GM12878 (cell line): ENCODE data around the gene PLPP7. TPM values are rescaled to one million over a fixed set of nuclear protein-coding genes. Genes with fewer than 3 reads are reported as not detected.

Experiments used
- ATAC-seq: fragments of 200-7000 bp; cut with Tn5 transposase; 3 replicates; pipeline ENCODE4 v1.9.1; 2020; ENCODE audit warnings: mild to moderate bottlenecking, moderate library complexity
- BruUV-seq: library from RNA; stranded (reverse); fragments of 400-500 nt; replicated peaks from 2 replicates; lab custom pipeline; 2021; lab: Mats Ljungman, UMichigan
- CTCF ChIA-PET: fragments of 300-600 bp; sonication (Branson Sonifier 250); formaldehyde crosslinking; extraction: SDS; loops from one replicate; lab custom pipeline; 2021; ENCODE audit warnings: inconsistent platforms; lab: Yijun Ruan, JAX
- POLR2A ChIA-PET: fragments of 350-600 bp; formaldehyde crosslinking; extraction: SDS; loops from one replicate; lab custom pipeline; 2021; ENCODE audit warnings: inconsistent platforms; lab: Charles Lee
- RAD21 ChIA-PET: fragments of 300-600 bp; sonication (Branson Sonifier 250); formaldehyde crosslinking; loops from one replicate; lab custom pipeline; 2023; ENCODE audit warnings: antibody characterized with exemption; ENCODE audit not compliant: unreplicated experiment; lab: Charles Lee
- SMC1A ChIA-PET: fragments of 300-600 bp; sonication (Branson Sonifier 250); formaldehyde crosslinking; loops from one replicate; lab custom pipeline; 2023; ENCODE audit not compliant: unreplicated experiment, uncharacterized antibody; lab: Charles Lee
- DNase-seq: peaks from one replicate; pipeline ENCODE4 v3.0.0-alpha.2; 2011; ENCODE audit warnings: low read depth, low spot score
- FAIRE-seq: peaks from 3 replicates; lab custom pipeline; 2011; peaks lifted over from hg19 to GRCh38; lab: Jason Lieb, UNC
- H2AFZ ChIP-seq: 2 replicates; pipeline ENCODE4 v1.6.0; 2011; ENCODE audit warnings: low read depth, low read length, control low read depth; ENCODE audit not compliant: control insufficient read depth
- H3K27ac ChIP-seq: 2 replicates; pipeline ENCODE4 v1.5.1; 2011; ENCODE audit warnings: control low read depth; ENCODE audit not compliant: control insufficient read depth, insufficient read depth
- H3K27me3 ChIP-seq, 2 experiments: replicated peaks in 1 of 2; 2 replicates each; pipeline versions ENCODE4 v1.6.0 to v1.6.1; 2011; ENCODE audit warnings: low read length in 1 of 2; ENCODE audit not compliant: control insufficient read depth in 2 of 2, insufficient read depth in 2 of 2
- H3K36me3 ChIP-seq, 2 experiments: 2 replicates each; pipeline ENCODE4 v1.5.1; 2011; ENCODE audit warnings: low read length in 1 of 2; ENCODE audit not compliant: control insufficient read depth in 2 of 2, insufficient read depth in 2 of 2
- H3K4me1 ChIP-seq: 2 replicates; pipeline ENCODE4 v1.6.1; 2011; ENCODE audit warnings: mild to moderate bottlenecking, low read length, moderate library complexity, mixed read lengths; ENCODE audit not compliant: control insufficient read depth, insufficient read depth
- H3K4me2 ChIP-seq: 2 replicates; pipeline ENCODE4 v1.6.0; 2011; ENCODE audit warnings: control low read depth; ENCODE audit not compliant: control insufficient read depth, insufficient read depth
- H3K4me3 ChIP-seq: fragments of 200-600 bp; sonication (generic); 2 replicates; pipeline ENCODE4 v1.5.1; 2016
- H3K79me2 ChIP-seq: 2 replicates; pipeline ENCODE4 v1.6.0; 2011; ENCODE audit warnings: low read length; ENCODE audit not compliant: control insufficient read depth, insufficient read depth
- H3K9ac ChIP-seq: 2 replicates; pipeline ENCODE4 v1.8.0; 2011; ENCODE audit warnings: low read length, control low read depth, mixed read lengths; ENCODE audit not compliant: control insufficient read depth, insufficient read depth
- H3K9me3 ChIP-seq: replicated peaks from 3 replicates; pipeline ENCODE4 v1.5.1; 2011; ENCODE audit warnings: mild to moderate bottlenecking, low read length; ENCODE audit not compliant: control insufficient read depth, insufficient read depth
- H4K20me1 ChIP-seq: 2 replicates; pipeline ENCODE4 v1.6.0; 2011; ENCODE audit not compliant: control insufficient read depth, insufficient read depth
- BMI1 ChIP-seq: fragments of 450-650 bp; IDR thresholded peaks from 2 replicates; pipeline ENCODE4 v1.6.1; 2016; ENCODE audit warnings: mild to moderate bottlenecking, moderate library complexity, borderline replicate concordance
- CBFB ChIP-seq: IDR thresholded peaks from 2 replicates; pipeline ENCODE4 v1.6.1; 2016; ENCODE audit warnings: antibody characterized with exemption, low read depth
- CBX3 ChIP-seq: fragments of 200-600 bp; sonication (generic); IDR thresholded peaks from 2 replicates; pipeline ENCODE4 v1.6.1; 2016; ENCODE audit warnings: low read depth, borderline replicate concordance
- EP300 ChIP-seq, 2 experiments: fragments of 150-350 bp in 1 of 2; IDR thresholded peaks; 2 replicates each; pipeline ENCODE4 v1.6.1; 2011 to 2012; ENCODE audit warnings: low read depth in 2 of 2, low read length in 2 of 2, borderline replicate concordance in 1 of 2, improper control_type of control experiment in 1 of 2, inconsistent platforms in 1 of 2; ENCODE audit not compliant: control insufficient read depth in 1 of 2
- FOXK2 ChIP-seq: fragments of 450-650 bp; IDR thresholded peaks from 2 replicates; pipeline ENCODE4 v1.6.1; 2017; ENCODE audit warnings: mild to moderate bottlenecking, moderate library complexity
- IKZF2 ChIP-seq, 2 experiments: fragments of 450-650 bp; IDR thresholded peaks; 2 replicates each; pipeline ENCODE4 v1.6.1; 2017; ENCODE audit warnings: mild to moderate bottlenecking in 2 of 2, moderate library complexity in 2 of 2
- NFYA ChIP-seq: IDR thresholded peaks from 2 replicates; pipeline ENCODE4 v1.6.1; 2011; ENCODE audit warnings: low read depth, mild to moderate bottlenecking, low read length, improper control_type of control experiment, borderline replicate concordance
- NR2C2 ChIP-seq: IDR thresholded peaks from 2 replicates; pipeline ENCODE4 v1.6.1; 2011; ENCODE audit warnings: borderline replicate concordance, low read depth; ENCODE audit not compliant: control insufficient read depth, insufficient read length
- NR2F1 ChIP-seq: fragments of 450-650 bp; conservative IDR thresholded peaks from 2 replicates; pipeline ENCODE4 v1.6.1; 2017; ENCODE audit warnings: mild to moderate bottlenecking
- PAX5 ChIP-seq: IDR thresholded peaks from 2 replicates; pipeline ENCODE4 v1.6.1; 2011; ENCODE audit warnings: low read depth, low read length, borderline replicate concordance
- POU2F2 ChIP-seq: IDR thresholded peaks from 3 replicates; pipeline ENCODE4 v1.6.1; 2011; ENCODE audit warnings: low read depth, mild to moderate bottlenecking, low read length, borderline replicate concordance
- RELA ChIP-seq: fragments of 450-650 bp; IDR thresholded peaks from 2 replicates; pipeline ENCODE4 v1.8.0; 2014; ENCODE audit warnings: borderline replicate concordance; ENCODE audit not compliant: partially characterized antibody
- SRF ChIP-seq, 2 experiments: IDR thresholded peaks; 2 replicates each; pipeline ENCODE4 v1.6.1; 2011; ENCODE audit warnings: low read depth in 2 of 2, low read length in 2 of 2, mild to moderate bottlenecking in 1 of 2, moderate library complexity in 1 of 2
- SUPT20H ChIP-seq: IDR thresholded peaks from 2 replicates; pipeline ENCODE4 v1.6.1; 2011; ENCODE audit warnings: low read depth, mild to moderate bottlenecking, low read length, moderate library complexity, borderline replicate concordance; ENCODE audit not compliant: control insufficient read depth
- YBX1 ChIP-seq: fragments of 450-650 bp; IDR thresholded peaks from 2 replicates; pipeline ENCODE4 v1.6.1; 2016; ENCODE audit warnings: antibody characterized with exemption
- WGBS: methylation state at CpG from one replicate; pipeline ENCODE4 v1.1.6; 2016; ENCODE audit warnings: low lambda C conversion rate; ENCODE audit not compliant: insufficient replicate concordance, insufficient coverage; ENCODE audit errors: missing lambda C conversion rate; 5-methylcytosine and 5-hydroxymethylcytosine counted together
- in situ Hi-C: fragments of 300-500 bp; cut with MboI; formaldehyde crosslinking; loops from 9 replicates; pipeline ENCODE4 v1.14.3; 2018; ENCODE audit warnings: mixed read lengths
- intact Hi-C: fragments of 100-400 bp; cut with micrococcal nuclease; formaldehyde crosslinking; loops from one replicate; pipeline ENCODE4 v1.14.2; 2022; ENCODE audit not compliant: unreplicated experiment
- polyA plus RNA-seq, 11 experiments: library from polyadenylated mRNA; depleted of rRNA in 4 of 11; unstranded in 6 of 11; stranded (reverse) in 5 of 11; fragments of >200 nt; fragmentation: Nextera tagmentation in 4 of 11; fragmentation: Illumina TruSeq in 1 of 11; extraction: Ambion mirVana in 4 of 11; extraction: Trizol in 1 of 11; gene quantifications; 1 replicate in 1 of 11; 2 replicates in 10 of 11; pipeline versions ENCODE4 v1.2.1 to v1.2.3, GENCODE V29; 2011 to 2016; ENCODE audit warnings: inconsistent platforms in 2 of 11, missing spikeins in 2 of 11, low read depth in 1 of 11
- total RNA-seq, 4 experiments: library from RNA; depleted of rRNA in 3 of 4; stranded (reverse); fragments of >200 nt in 3 of 4; fragmentation: Illumina TruSeq in 1 of 4; extraction: Trizol in 1 of 4; gene quantifications; 2 replicates each; pipeline versions ENCODE4 v1.2.1 to v1.2.3, GENCODE V29; 2013 to 2021
- TF ChIP-seq, protein P1 (sequence below): fragments of 450-650 bp; conservative IDR thresholded peaks from 2 replicates; pipeline ENCODE4 v1.6.1; 2017; ENCODE audit warnings: mild to moderate bottlenecking, moderate library complexity
- TF ChIP-seq, protein P2 (sequence below): fragments of 450-650 bp; IDR thresholded peaks from 2 replicates; pipeline ENCODE4 v1.6.1; 2017; ENCODE audit warnings: borderline replicate concordance

PLPP7 gene
- total and polyA plus RNA-seq, 10 of the 15 experiments (the other 5 are each of a cell fraction or from before 2014, with no cell fraction given): 0.05 to 1.0 (median 0.40) TPM; not detected in 3

DNA sequence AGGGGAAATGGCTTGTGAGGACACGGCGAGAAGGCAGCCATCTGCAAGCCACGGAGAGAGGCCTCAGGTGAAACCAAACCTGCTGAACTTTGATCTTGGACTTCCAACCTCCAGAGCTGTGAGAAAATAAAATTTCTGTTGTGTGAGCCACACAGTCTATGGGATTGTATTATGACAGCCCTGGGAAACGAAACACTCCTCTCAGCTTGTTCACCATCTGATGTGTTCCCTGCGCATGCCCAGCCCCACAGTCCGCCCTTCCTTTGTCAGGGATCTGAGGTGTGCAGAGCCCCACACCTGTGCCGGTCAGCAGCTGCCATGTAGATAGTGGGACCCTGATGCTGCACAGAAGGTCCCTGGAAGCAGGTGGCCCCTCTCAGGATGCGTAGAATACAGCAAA is 34.1 kb downstream of the PLPP7 start:
- Histone ChIP-seq H3K79me2 (no peaks in the 10 kb centered on the region), H3K4me3 (no peak overlapping the region), H2AFZ (no peak overlapping the region), H4K20me1 (no peaks in the 10 kb centered on the region), H3K27me3 (no peaks in the 10 kb centered on the region; a peak in 2 of 4 replicates), H3K4me2 (no peak overlapping the region), H3K4me1 (no peaks in the 10 kb centered on the region), H3K9ac (no peak overlapping the region), H3K36me3 (no peaks in the 10 kb centered on the region), H3K9me3 (no peaks in the 10 kb centered on the region), H3K27ac (no peak overlapping the region)
- in situ Hi-C loops: no loop called here
- ChIA-PET RAD21 (interaction anchor here (0.6 to 1.0 kb wide), 2 partner anchors 146 to 458 kb away, joined by 3 read pairs; no protein-coding TSS in a partner anchor), SMC1A (no interaction called here), CTCF (interaction anchor here (1.0 to 1.2 kb wide), 2 partner anchors 146 to 278 kb away, joined by 3 to 4 read pairs; no protein-coding TSS in a partner anchor), POLR2A (interaction anchor here (0.6 to 0.8 kb wide), 2 partner anchors 38 to 132 kb away, joined by 4 to 5 read pairs; no protein-coding TSS in a partner anchor)
- TF ChIP-seq EP300 (IDR thresholded peaks at IDR 0.05; ENCODE audit: borderline replicate concordance in 1 of 2, control insufficient read depth in 1 of 2, low read depth in 2 of 2, low read length in 2 of 2): no peak
- no peak for TF ChIP-seq YBX1
- no peak for TF ChIP-seq SUPT20H
- TF ChIP-seq PAX5: no peak
- TF ChIP-seq CBX3: no peak
- TF ChIP-seq BMI1: no peak
- no peak for TF ChIP-seq NFYA
- no peak for TF ChIP-seq NR2C2
- TF ChIP-seq RELA: no peak
- TF ChIP-seq, protein P1, sequence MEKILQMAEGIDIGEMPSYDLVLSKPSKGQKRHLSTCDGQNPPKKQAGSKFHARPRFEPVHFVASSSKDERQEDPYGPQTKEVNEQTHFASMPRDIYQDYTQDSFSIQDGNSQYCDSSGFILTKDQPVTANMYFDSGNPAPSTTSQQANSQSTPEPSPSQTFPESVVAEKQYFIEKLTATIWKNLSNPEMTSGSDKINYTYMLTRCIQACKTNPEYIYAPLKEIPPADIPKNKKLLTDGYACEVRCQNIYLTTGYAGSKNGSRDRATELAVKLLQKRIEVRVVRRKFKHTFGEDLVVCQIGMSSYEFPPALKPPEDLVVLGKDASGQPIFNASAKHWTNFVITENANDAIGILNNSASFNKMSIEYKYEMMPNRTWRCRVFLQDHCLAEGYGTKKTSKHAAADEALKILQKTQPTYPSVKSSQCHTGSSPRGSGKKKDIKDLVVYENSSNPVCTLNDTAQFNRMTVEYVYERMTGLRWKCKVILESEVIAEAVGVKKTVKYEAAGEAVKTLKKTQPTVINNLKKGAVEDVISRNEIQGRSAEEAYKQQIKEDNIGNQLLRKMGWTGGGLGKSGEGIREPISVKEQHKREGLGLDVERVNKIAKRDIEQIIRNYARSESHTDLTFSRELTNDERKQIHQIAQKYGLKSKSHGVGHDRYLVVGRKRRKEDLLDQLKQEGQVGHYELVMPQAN: no peak
- TF ChIP-seq, protein P2, sequence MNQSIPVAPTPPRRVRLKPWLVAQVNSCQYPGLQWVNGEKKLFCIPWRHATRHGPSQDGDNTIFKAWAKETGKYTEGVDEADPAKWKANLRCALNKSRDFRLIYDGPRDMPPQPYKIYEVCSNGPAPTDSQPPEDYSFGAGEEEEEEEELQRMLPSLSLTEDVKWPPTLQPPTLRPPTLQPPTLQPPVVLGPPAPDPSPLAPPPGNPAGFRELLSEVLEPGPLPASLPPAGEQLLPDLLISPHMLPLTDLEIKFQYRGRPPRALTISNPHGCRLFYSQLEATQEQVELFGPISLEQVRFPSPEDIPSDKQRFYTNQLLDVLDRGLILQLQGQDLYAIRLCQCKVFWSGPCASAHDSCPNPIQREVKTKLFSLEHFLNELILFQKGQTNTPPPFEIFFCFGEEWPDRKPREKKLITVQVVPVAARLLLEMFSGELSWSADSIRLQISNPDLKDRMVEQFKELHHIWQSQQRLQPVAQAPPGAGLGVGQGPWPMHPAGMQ: no peak
- TF ChIP-seq IKZF2 (IDR thresholded peaks at IDR 0.05): no peak
- no peak for TF ChIP-seq SRF (IDR thresholded peaks at IDR 0.05; ENCODE audit: low read depth in 2 of 2, low read length in 2 of 2)
- TF ChIP-seq NR2F1: no peak
- no peak for TF ChIP-seq POU2F2
- TF ChIP-seq FOXK2: no peak
- TF ChIP-seq CBFB: no peak
- intact Hi-C loops: no loop called here
- no peak for DNase-seq
- WGBS: 53% methylated on average over 8 of the region's 8 CpGs
- no TSS peak for BruUV-seq
- no peak for FAIRE-seq
- no peak for ATAC-seq
